CD14-positive monocyte (primary cell): Measurements from ENCODE around the gene STMN3. TPM values are rescaled to one million over a fixed set of nuclear protein-coding genes. Genes with fewer than 3 reads are reported as not detected.
A peak's percentile ranks its signal among the peaks of the same experiment; 100 is the strongest.

Experiments
- DNase-seq, 3 donors: peaks; one replicate each; pipeline ENCODE4 v3.0.0-alpha.2; 2011 to 2022
- H2AFZ ChIP-seq: 2 replicates; pipeline ENCODE4 v1.6.0; 2012; ENCODE audit warnings: mild to moderate bottlenecking, low read depth, low read length, inconsistent platforms; ENCODE audit not compliant: insufficient read depth, poor library complexity, severe bottlenecking
- H3K27ac ChIP-seq, 2 donors: 1 replicate in 1 of 2; 2 replicates in 1 of 2; pipeline ENCODE4 v1.5.1; 2012 to 2013; ENCODE audit warnings: low read length in 2 of 2, control low read depth in 1 of 2, inconsistent platforms in 1 of 2, low read depth in 1 of 2, mild to moderate bottlenecking in 1 of 2
- H3K27me3 ChIP-seq, 2 donors: one replicate each; pipeline versions ENCODE4 v1.6.0 to v1.6.1; 2011 to 2013; ENCODE audit warnings: low read length in 2 of 2; ENCODE audit not compliant: control insufficient read depth in 2 of 2, insufficient read depth in 2 of 2
- H3K36me3 ChIP-seq, 2 donors: replicated peaks in 1 of 2; 1 replicate in 1 of 2; 2 replicates in 1 of 2; pipeline versions ENCODE4 v1.5.1 to v1.6.1; 2012 to 2013; ENCODE audit warnings: low read length in 2 of 2, control low read depth in 1 of 2, inconsistent platforms in 1 of 2, mild to moderate bottlenecking in 1 of 2; ENCODE audit not compliant: insufficient read depth in 2 of 2, control insufficient read depth in 1 of 2
- H3K4me1 ChIP-seq, 2 donors: 1 replicate in 1 of 2; 2 replicates in 1 of 2; pipeline versions ENCODE4 v1.5.1 to v1.6.1; 2012 to 2013; ENCODE audit warnings: low read length in 2 of 2, control low read depth in 1 of 2, inconsistent platforms in 1 of 2, mild to moderate bottlenecking in 1 of 2, moderate library complexity in 1 of 2; ENCODE audit not compliant: insufficient read depth in 2 of 2, control insufficient read depth in 1 of 2
- H3K4me2 ChIP-seq: replicated peaks from 2 replicates; pipeline ENCODE3; 2012; ENCODE audit warnings: low read length, moderate library complexity, mild to moderate bottlenecking; ENCODE audit not compliant: poor library complexity, severe bottlenecking; ENCODE audit errors: extremely low read depth
- H3K4me3 ChIP-seq, 3 experiments: fragments of 200-600 bp in 1 of 3; sonication (generic) in 1 of 3; replicated peaks in 1 of 3; 1 replicate in 2 of 3; 2 replicates in 1 of 3; pipeline ENCODE4 v1.5.1; 2011 to 2013; ENCODE audit warnings: low read length in 3 of 3, mild to moderate bottlenecking in 3 of 3, control low read depth in 2 of 3, low read depth in 2 of 3, inconsistent platforms in 1 of 3, moderate library complexity in 1 of 3
- H3K79me2 ChIP-seq: 2 replicates; pipeline ENCODE4 v1.6.0; 2012; ENCODE audit warnings: mild to moderate bottlenecking, control low read depth, inconsistent platforms, low read length, moderate library complexity; ENCODE audit not compliant: insufficient read depth
- H3K9ac ChIP-seq: 2 replicates; pipeline ENCODE4 v1.6.0; 2017; ENCODE audit warnings: low read length, mild to moderate bottlenecking; ENCODE audit not compliant: insufficient read depth, poor library complexity, severe bottlenecking
- H3K9me3 ChIP-seq, 2 donors: replicated peaks in 1 of 2; 1 replicate in 1 of 2; 2 replicates in 1 of 2; pipeline versions ENCODE4 v1.5.1 to v1.6.1; 2012 to 2013; ENCODE audit warnings: low read length in 2 of 2, control low read depth in 1 of 2; ENCODE audit not compliant: control insufficient read depth in 1 of 2, insufficient read depth in 1 of 2
- H4K20me1 ChIP-seq: 2 replicates; pipeline ENCODE4 v1.6.0; 2012; ENCODE audit warnings: mild to moderate bottlenecking, low read length, control low read depth, moderate library complexity; ENCODE audit not compliant: insufficient read depth
- H3K27ac Mint-ChIP-seq, 7 donors: one replicate each; pipeline ENCODE4 v1.8.0; 2020; ENCODE audit warnings: mild to moderate bottlenecking in 7 of 7, mixed read lengths in 7 of 7, moderate library complexity in 6 of 7, inconsistent platforms in 2 of 7
- H3K27me3 Mint-ChIP-seq, 3 donors: one replicate each; pipeline ENCODE4 v1.8.0; 2021 to 2022; ENCODE audit warnings: low read depth in 3 of 3, mild to moderate bottlenecking in 3 of 3, mixed read lengths in 3 of 3, moderate library complexity in 3 of 3, inconsistent platforms in 1 of 3
- H3K36me3 Mint-ChIP-seq, 2 donors: one replicate each; pipeline ENCODE4 v1.8.0; 2020; ENCODE audit warnings: mixed read lengths in 2 of 2, inconsistent platforms in 1 of 2, mild to moderate bottlenecking in 1 of 2
- H3K4me1 Mint-ChIP-seq: one replicate; pipeline ENCODE4 v1.8.0; 2020; ENCODE audit warnings: mild to moderate bottlenecking, mixed read lengths
- H3K4me3 Mint-ChIP-seq, 2 donors: one replicate each; pipeline ENCODE4 v1.8.0; 2020; ENCODE audit warnings: mild to moderate bottlenecking in 2 of 2, mixed read lengths in 2 of 2, moderate library complexity in 1 of 2
- H3K9me3 Mint-ChIP-seq, 7 donors: one replicate each; pipeline ENCODE4 v1.8.0; 2020 to 2022; ENCODE audit warnings: mixed read lengths in 7 of 7, mild to moderate bottlenecking in 6 of 7, moderate library complexity in 6 of 7, inconsistent platforms in 2 of 7
- CTCF ChIP-seq: fragments of 200-600 bp; IDR thresholded peaks from one replicate; pipeline ENCODE4 v1.8.0; 2022; ENCODE audit warnings: antibody characterized with exemption, mild to moderate bottlenecking
- WGBS: methylation state at CpG from one replicate; pipeline ENCODE4 v1.1.5; 2013; ENCODE audit warnings: missing lambda C conversion rate; ENCODE audit not compliant: insufficient coverage; 5-methylcytosine and 5-hydroxymethylcytosine counted together
- intact Hi-C, 2 donors: fragments of 100-400 bp; cut with micrococcal nuclease; formaldehyde crosslinking; loops; one replicate each; pipeline versions ENCODE4 v1.15.0 to v1.15.1; 2023
- polyA plus RNA-seq, 3 donors: library from polyadenylated mRNA; depleted of rRNA in 1 of 3; unstranded in 2 of 3; stranded (reverse) in 1 of 3; fragments of 300-500 nt in 2 of 3; fragments of >200 nt in 1 of 3; fragmentation: Illumina TruSeq in 2 of 3; gene quantifications; 1 replicate in 2 of 3; 2 replicates in 1 of 3; pipeline ENCODE4 v1.2.3, GENCODE V29; 2012 to 2021

The STMN3 gene
- polyA plus RNA-seq, 3 donors: 0.10 to 8.1 (median 0.15) TPM

- Mint-ChIP-seq H3K27me3 (peaks cover 20 to 39% (median 30%) of the 10 kb centered on the region in 3 donors), H3K4me1 (peaks cover 13% of the 10 kb centered on the region), H3K27ac (no peak overlapping the region), H3K36me3 (peaks cover 0 to 3% of the 10 kb centered on the region in 2 donors), H3K4me3 (no peak overlapping the region), H3K9me3 (peaks cover 0 to 8% (median 3%) of the 10 kb centered on the region in 7 donors)
- DNase-seq: no peak
- intact Hi-C loops: no loop called here
- TF ChIP-seq CTCF: no peak
- WGBS: 87% methylated on average over 11 of the region's 11 CpGs
- Histone ChIP-seq H2AFZ (no peak overlapping the region), H3K4me3 (no peak overlapping the region), H3K4me1 (peaks cover 15 to 24% of the 10 kb centered on the region in 2 donors), H3K27me3 (peaks cover 16 to 24% of the 10 kb centered on the region in 2 donors), H3K27ac (no peak overlapping the region), H4K20me1 (no peaks in the 10 kb centered on the region), H3K9ac (no peak overlapping the region), H3K36me3 (no peaks in the 10 kb centered on the region), H3K79me2 (no peaks in the 10 kb centered on the region), H3K4me2 (no peak overlapping the region), H3K9me3 (peaks cover 0 to 7% of the 10 kb centered on the region in 2 donors)
Measured at GRCh38 chr20:63648895-63649589, 4.2 kb downstream of the STMN3 start.

- Mint-ChIP-seq H3K36me3 (peaks cover 0 to 3% of the 10 kb centered on the region in 2 donors), H3K4me1 (peaks cover 7% of the 10 kb centered on the region), H3K4me3 (no peak overlapping the region), H3K9me3 (peaks cover 0 to 8% (median 3%) of the 10 kb centered on the region in 7 donors), H3K27me3 (peaks cover 20 to 36% (median 26%) of the 10 kb centered on the region in 3 donors), H3K27ac (peak overlapping the region in 1 of 7 donors; percentile 63)
- H3K4me3 ChIP-seq: no peak overlapping the region
- H2AFZ ChIP-seq: no peak overlapping the region
- no peaks in the 10 kb centered on the region for H3K79me2 ChIP-seq
- no peak overlapping the region for H3K4me2 ChIP-seq
- H3K27ac ChIP-seq: no peak overlapping the region
- WGBS: no CpG with 5 or more reads among the region's 6 CpGs
- no peak for DNase-seq
- peaks cover 9 to 15% of the 10 kb centered on the region in 2 donors for H3K4me1 ChIP-seq
- intact Hi-C loops: no loop called here
- no peaks in the 10 kb centered on the region for H4K20me1 ChIP-seq
- no peak overlapping the region for H3K9ac ChIP-seq
- peaks cover 16 to 19% of the 10 kb centered on the region in 2 donors for H3K27me3 ChIP-seq
- TF ChIP-seq CTCF: no peak
- H3K9me3 ChIP-seq: peaks cover 0 to 7% of the 10 kb centered on the region in 2 donors
- H3K36me3 ChIP-seq: no peaks in the 10 kb centered on the region
Measured at GRCh38 chr20:63648190-63648589, 5.0 kb downstream of the STMN3 start.
